ENCODE measurements around the gene FMNL1.
A peak's percentile ranks its signal among the peaks of the same experiment; 100 is the strongest.

Gene FMNL1

DNA sequence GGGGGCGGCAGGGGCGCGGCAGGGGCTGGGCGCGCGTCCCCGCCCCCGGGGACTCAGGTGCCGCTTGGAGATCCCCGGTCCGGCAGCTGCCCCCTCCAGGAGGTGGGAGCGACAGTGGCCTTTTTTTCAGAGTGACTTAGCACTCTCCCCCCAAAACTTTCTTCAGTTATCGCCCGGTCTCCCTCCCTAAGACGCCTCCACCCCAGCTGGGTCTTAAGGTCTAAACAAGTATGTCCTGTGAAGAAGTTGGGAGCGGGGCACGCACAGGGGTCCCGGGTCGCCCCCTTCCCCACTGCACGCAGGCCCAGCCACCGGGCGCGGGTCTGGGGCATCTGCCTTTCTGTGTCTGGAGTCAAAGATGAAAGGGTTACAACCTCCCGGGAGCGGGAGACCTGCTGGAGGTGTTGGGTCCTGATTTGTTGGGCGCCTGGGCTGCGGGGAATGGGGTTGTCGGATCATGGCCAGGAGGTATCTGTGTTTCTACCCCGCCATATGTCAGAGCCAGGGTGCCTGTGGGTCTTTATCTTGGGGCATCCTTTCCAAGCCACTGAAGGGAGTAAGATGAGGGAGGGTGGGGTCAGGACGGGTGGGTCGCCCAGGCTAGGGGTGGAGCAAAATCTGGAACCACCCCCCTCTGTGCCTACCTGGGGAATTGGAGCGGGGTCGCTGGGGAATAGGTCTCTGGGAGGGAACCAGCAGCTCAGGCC, 757 bp downstream of the FMNL1 start:
- DNase-seq (ENCODE audit: low spot score) = peak; percentile 57

GRCh38 chr17:45222996-45223538, 1.4 kb downstream of the FMNL1 start:
- no peak for DNase-seq (ENCODE audit: low spot score)

DNA sequence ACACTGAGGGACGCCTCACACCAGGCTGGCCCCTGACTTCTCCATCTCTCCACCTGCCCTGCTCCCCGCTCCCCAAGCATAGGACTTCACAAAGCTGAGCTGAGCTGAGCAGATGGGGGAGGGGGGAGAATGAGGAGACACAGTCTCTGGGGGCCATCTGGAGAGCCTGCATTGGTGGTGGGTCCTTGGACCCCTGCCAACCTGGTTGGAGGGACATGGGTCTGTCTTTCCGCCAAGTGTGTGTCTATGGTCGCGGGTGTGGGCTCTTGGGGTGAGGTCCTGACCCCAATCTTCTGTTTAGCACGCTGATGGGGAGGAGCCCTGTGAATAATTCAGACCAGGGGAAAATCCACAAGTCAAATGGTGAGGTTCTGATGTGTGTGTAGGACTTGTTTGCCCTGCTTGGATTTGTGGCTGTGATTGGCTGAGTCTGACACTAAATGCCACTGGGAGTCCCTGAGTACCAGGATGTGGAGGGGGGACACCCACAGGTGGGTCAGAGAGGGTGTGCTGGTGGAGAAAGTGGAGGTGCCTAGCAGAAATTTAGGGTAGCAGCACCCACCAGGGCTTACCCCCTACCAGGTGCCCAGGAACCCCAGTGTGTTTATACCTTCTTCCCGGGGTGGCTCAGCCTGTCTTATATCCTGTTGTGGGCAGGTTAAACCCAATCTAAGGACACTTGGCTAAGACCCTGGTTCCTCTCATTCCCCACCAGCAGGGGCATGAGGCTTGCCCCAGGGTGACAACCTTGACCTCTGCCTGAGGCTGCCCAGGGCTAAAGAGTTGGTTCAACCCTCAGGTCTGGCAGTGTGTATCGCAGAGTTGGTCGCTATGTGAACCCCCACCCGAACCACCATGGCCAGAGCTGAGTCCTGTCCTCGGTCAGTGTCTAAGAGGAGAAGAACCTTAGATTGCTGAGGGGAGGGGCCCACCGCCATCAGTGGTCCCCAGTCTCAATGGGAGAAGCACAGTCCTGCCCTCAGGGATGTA, 2.1 kb downstream of the FMNL1 start:
- DNase-seq (ENCODE audit: low spot score) = no peak

- no peak for DNase-seq (ENCODE audit: low spot score)
Observed at GRCh38 chr17:45224671-45225050, 3.0 kb downstream of the FMNL1 start.

- DNase-seq (ENCODE audit: low spot score) = no peak
Observed at GRCh38 chr17:45225051-45225700, 3.5 kb downstream of the FMNL1 start.

GRCh38 chr17:45225964-45226530, 4.4 kb downstream of the FMNL1 start:
- peak; percentile 87 for DNase-seq (ENCODE audit: low spot score)

- no peak for DNase-seq (ENCODE audit: low spot score)
Observed at GRCh38 chr17:45226576-45226975, 4.9 kb downstream of the FMNL1 start.

DNA sequence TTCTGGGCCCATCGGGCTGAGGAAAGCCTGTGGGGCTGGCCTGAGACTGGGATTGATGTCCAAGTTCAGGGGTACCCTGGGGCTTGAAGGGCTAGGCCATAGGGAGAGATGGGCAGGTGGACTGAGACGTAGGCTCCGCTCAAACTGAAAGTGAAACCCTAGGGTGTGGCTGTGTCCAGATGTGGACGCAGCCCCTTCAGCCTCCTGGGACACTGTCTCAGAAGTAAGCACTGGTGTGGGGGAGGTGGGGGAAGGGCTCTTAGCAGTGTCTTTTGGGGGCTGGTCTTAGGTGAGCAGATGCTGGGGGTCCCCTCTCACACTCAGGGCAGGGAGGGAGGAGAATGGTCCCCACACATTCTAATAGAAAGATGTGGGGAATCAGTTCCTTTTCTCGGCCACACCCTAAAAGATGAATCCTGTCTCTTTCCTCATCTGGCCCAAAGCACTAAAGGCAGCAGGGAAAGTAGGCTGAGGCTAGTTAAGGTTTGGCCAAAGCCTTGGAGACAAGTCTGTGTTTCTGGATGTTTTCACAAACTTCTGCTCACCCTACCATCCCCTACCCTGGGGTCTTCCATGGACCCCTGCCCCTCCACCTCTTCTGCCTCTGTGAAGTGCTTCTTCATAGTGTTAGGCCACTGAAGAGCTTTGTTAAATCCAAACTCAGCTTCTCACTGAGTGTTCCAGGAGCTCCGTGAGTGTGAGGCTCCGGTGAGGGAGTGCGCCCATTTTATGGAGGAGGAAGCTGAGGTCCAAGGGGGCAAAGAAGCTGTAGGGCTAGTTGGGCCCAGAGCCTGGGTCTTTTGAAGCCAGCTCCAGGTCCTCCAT, 5.6 kb downstream of the FMNL1 start:
- DNase-seq (ENCODE audit: low spot score) = peak; percentile 49

GRCh38 chr17:45227926-45228762, 6.5 kb downstream of the FMNL1 start:
- DNase-seq (ENCODE audit: low spot score) = no peak

- peak; percentile 74 for DNase-seq (ENCODE audit: low spot score)
Observed at GRCh38 chr17:45228763-45229539, 7.3 kb downstream of the FMNL1 start.

- DNase-seq (ENCODE audit: low spot score) = no peak
Observed at GRCh38 chr17:45229681-45230409, 8.2 kb downstream of the FMNL1 start.

- DNase-seq (ENCODE audit: low spot score) = no peak
Observed at GRCh38 chr17:45230410-45230786, 8.7 kb downstream of the FMNL1 start.

DNA sequence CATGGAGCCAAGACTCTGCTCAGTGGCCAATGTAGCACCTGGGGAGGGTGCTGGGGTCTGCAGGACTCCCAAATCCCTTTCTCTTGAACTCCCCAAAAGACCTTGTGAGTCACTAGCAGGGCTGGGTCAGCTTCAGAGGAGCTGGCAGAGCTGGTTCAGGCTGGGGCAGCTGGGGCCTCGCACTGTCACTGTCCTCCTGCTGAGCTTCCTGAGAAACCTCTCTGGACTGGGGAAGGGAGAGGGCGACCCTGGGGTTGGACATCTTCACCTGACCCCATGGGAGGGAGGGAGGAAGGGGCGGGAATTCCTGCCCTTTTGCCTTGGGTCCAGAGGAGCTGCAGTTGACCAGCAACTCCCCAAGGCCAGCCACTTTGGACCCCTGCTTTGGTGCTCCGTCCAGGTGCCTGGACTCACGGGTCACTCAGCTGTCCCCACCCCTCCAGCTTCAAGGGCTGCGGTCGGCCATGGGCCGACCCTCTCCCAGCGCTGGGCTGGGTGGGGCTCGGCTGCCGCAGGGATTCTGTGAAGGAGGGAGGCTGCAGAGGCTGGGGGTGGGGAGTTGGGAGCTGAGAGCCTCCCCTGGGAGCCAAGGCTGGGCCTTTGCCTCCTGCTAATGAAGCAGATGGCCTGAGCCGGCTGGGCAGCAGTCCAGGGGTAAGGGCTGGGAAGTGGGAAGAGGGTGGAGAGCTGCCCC, 9.2 kb downstream of the FMNL1 start:
- DNase-seq (ENCODE audit: low spot score) = no peak

- no peak for DNase-seq (ENCODE audit: low spot score)
Observed at GRCh38 chr17:45231481-45232116, 9.9 kb downstream of the FMNL1 start.

DNA sequence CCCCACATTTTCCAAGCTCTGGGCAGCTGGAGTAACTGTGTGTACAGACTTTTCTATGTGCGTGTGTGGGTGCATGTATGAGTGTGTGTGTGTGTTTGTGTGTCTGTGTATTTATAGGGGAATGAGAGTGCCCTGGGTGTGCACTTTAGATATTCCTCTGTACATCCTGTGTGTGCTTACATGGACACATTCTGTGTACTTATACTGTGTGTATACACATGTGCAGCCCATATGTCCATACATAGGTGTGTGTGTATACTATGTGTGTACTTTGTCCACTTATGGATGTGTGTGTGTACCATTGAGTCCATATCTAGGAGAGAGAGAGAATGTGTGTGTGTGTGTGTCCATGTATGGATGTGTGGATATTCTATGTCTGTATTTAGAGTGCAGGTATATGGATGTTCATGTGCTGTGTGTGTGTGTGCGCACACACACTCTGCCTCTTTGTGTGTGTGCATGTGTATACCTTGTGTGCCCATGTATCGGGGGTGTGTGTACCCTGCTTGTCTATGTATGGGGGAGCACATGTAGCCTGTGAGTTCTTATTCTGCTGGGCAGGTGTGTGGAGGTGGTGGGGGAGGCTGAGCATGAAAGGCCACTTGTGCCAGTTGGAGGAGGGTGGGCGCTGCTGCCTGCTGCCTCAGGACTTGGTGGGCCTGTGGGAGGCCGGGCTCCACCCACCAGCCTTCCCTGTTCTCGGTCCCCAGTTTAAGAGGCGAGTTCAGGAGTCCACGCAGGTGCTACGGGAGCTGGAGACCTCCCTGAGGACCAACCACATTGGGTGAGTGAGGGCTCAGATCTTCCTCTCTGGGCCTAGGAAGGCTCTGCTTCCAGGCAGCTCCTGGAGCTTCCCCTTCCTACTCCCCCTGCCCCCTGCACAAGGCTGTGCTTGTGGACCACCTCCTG, 11.1 kb downstream of the FMNL1 start:
- DNase-seq (ENCODE audit: low spot score) = no peak

GRCh38 chr17:45233423-45233924, 11.8 kb downstream of the FMNL1 start:
- DNase-seq (ENCODE audit: low spot score) = no peak

Measured in germinal center (tissue), 1 donor.